GM18520 (cell line): ENCODE data around the gene NCCRP1.

Experiments used
- ATAC-seq: cut with Tn5 transposase; IDR thresholded peaks from one replicate; pipeline ENCODE4 v1.9.1; 2021; ENCODE audit not compliant: unreplicated experiment

NCCRP1 gene

DNA sequence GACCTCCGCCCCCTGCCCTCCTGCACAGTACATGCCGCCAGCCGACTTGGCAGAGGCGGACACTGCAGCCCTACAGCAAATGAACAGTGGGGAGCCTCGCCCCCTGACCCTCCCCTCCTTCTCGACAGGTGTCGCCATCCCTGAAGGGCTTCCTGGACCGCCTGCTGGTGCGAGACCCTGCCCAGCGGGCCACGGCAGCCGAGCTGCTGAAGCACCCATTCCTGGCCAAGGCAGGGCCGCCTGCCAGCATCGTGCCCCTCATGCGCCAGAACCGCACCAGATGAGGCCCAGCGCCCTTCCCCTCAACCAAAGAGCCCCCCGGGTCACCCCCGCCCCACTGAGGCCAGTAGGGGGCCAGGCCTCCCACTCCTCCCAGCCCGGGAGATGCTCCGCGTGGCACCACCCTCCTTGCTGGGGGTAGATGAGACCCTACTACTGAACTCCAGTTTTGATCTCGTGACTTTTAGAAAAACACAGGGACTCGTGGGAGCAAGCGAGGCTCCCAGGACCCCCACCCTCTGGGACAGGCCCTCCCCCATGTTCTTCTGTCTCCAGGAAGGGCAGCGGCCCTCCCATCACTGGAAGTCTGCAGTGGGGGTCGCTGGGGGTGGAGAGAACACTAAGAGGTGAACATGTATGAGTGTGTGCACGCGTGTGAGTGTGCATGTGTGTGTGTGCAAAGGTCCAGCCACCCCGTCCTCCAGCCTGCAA, 18.3 kb upstream of the NCCRP1 start:
- ATAC-seq = no peak

DNA sequence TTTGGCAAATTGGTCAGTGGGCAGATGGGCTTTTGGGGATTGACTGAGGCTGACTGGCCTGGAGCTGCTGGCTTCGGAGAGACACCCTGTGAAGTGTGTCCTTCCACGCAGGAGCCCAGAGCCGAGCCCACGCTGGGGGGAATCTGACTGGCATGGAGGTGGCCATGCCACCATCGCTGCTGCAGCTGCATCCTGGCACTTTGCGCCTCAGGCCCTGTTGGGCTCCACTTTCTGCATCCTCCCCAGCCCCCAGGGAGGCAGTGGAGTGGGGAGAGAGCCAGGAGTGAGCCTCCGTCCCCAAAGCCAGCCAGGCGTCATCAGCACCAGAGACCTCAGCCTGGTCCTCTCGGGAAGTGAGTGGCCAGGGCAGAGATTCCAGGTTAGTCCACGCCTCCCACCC, 17.0 kb upstream of the NCCRP1 start:
- no peak for ATAC-seq

DNA sequence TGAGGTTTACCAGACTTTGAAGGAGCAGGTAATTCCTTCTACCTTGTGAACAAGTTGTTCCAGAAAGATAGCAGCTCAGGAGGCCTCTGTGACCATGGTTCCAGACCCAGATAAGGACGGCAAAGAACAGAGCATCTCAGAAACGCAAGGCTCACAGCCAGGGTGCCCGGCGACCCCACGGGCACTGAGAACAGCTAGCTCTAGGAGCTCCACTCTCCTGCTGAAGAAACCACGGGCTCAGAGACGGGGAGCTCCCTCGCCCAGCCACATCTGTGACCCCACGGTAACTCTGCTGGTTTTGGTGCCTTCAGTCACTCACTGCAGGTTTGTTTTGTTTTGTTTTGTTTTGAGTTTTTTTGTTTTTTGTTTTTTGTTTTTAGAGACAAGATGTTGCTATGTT, 16.0 kb upstream of the NCCRP1 start:
- no peak for ATAC-seq

DNA sequence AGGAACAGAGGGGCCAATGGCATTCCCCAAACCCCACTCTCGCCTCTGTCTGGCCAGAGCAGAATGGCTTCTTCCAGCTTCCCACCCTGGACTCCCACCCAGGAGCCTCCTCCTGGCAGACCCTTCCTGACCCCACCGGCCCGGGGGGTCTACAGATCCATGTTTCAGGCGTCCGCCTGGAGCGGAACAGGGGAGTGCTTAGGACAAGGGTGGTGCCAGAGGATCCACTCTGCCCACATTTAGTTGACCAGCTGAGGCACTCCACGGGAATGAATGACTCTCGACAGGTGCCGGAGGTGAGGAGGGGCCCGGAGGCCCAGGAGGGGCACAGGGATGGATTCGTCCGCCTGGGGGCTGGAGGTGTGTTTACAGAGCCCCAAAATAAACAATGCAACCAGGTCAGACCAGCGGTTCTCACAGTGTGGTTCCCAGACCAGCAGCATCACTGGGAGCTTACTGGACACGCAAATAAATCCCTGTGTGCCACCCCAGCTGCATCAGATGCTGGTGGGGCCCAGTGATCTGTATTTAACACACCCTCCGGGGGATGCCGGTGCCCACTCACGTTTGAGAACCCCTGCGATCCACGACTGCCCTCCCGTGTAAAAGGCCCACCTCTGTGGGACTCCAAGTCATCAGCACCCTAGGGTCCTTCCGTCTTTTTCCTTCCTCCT, 15.1 kb upstream of the NCCRP1 start:
- ATAC-seq = no peak

DNA sequence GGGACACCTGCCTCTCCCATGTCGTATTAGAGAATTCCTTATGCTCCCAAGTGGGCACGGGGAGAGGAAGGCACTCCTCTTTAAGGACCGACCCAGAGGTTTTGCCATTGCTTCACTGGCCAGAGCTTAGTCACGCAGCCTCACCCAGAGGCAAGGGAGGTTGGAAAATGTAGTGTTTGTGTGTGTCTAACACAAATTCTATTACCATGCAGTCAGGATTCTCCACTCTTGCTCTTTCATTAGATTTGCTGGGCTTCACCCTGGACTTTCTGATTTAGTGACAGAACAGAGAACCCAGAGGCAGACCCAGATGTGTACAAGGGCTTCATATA, 14.6 kb upstream of the NCCRP1 start:
- ATAC-seq = no peak

DNA sequence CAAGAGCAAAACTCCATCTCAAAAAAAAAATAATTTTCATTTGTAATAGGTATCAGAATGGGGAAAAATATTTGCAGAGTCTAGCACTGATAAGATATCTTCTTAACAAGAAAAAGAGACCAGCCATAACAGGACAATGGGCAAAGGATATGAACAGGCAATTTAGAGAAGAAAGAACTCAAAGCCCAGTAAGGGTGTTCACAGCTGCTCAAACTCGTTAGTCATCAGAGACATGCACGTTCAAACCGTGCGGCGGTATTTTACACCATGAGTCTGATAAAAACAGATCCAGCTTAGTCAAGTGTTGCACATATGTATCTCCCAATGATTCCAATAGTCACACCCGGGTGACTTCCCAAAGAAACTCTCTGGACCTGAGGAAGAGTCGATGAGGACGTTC, 13.7 kb upstream of the NCCRP1 start:
- ATAC-seq = no peak

DNA sequence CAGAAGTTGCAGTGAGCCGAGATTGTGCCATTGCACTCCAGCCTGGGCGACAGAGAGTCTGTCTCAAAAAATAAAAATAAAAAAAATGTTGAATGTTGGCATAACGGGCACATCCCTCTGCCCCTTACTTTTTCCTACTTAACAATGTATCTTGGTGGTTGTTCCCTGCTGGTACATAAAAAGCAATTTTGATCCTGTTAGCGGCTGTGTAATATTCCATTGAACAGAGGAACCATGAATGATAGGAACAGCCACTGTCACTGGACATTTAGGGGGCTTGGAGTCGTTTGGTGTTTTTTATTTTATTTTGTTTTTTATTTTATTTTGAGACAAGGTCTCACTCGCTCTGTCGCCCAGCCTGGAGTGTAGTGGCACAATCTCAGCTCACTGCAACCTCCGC, 10.4 kb upstream of the NCCRP1 start:
- no peak for ATAC-seq

DNA sequence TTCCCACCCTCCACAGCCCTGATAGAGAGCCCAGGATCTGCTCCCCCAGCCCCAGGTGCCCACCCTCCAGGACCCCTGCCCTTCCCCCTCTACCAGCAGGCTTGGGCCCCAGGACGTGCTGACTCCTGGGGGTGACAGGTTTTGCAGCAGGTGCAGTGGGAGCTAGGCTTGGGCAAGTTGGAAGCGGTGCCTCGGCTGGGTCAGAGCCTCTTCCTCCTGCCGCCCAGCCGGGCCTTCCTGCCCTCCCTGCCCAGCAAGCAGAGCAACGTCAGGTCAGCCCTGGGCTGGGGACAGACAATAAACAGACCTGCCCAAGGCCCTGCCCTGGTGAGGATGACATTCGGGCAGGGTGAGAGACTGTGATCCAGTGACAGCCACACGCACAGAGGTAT, 9.2 kb upstream of the NCCRP1 start:
- no peak for ATAC-seq

DNA sequence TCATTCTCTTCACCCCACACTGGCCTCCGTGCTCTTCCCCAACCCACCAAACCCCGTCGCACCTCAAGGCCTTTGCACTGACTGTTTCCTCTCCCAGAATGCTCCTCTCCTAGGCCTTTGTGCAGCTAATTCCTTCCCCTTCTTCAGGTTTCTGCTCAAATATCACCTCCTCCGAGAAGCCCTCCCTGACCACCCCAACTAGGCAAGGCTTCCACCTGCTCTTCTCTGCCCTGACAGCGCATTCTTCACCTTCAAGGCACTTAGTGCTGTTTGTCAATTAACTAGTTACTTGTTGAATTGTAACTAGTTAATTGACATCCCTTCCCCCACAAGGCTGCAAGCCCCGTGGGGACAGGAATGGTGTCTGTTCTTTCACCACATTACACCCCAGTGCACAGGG, 7.8 kb upstream of the NCCRP1 start:
- ATAC-seq = no peak

DNA sequence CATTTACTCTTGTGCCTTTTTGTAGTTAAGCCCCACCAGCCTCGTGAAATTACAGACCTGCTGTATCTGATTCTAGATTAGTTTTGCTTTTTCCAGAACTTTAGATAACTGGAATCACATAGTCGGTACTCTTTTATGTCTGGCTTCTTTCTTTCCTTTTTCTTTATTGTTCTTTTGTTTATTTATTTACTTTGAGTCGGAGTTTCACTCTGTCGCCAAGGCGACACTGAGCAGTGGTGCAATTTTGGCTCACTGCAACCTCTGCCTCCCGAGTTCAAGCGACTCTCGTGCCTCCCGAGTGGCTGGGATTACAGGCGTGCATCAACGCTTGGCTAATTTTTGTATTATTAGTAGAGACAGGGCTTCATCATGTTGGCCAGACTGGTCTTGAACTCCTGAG, 6.0 kb upstream of the NCCRP1 start:
- no peak for ATAC-seq

DNA sequence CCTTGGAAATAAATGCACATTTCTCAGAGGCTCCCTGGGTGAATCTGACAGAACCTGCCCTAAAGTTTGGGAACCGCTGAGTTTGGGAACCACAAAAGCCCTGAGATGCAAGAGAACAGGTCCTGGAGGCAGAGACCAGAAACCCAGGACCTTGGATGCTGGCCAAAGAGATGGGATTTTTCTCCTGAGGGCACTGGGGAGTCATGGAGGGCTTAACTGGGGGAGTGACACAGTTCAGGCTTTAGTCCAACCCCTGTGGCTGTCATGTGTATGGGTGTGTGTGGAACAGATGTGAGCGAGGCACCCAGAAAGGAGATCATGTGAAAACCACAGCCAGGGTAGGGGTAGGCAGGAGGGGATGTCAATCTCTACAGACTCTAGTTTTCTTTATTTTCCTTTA, 3.9 kb upstream of the NCCRP1 start:
- ATAC-seq = no peak

DNA sequence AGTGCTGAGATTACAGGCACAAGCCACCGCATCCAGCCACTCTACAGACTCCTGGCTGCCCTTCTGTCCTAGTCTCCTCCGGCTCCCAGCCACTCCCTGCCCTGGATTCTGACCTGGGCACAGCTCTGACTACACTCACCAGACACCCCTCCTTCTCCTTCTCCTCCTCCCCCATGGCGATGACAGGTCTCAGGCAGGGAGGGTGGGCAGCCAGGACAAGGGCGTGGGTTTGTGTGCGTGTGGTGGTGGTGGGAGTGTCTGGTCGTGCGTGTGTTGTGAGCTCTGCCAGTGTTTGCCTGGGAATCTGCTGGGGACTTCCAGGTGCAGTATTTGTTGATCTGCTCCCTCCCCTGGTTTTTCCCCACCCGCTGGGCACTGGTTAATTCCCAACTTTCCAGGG, 3.0 kb upstream of the NCCRP1 start:
- no peak for ATAC-seq

DNA sequence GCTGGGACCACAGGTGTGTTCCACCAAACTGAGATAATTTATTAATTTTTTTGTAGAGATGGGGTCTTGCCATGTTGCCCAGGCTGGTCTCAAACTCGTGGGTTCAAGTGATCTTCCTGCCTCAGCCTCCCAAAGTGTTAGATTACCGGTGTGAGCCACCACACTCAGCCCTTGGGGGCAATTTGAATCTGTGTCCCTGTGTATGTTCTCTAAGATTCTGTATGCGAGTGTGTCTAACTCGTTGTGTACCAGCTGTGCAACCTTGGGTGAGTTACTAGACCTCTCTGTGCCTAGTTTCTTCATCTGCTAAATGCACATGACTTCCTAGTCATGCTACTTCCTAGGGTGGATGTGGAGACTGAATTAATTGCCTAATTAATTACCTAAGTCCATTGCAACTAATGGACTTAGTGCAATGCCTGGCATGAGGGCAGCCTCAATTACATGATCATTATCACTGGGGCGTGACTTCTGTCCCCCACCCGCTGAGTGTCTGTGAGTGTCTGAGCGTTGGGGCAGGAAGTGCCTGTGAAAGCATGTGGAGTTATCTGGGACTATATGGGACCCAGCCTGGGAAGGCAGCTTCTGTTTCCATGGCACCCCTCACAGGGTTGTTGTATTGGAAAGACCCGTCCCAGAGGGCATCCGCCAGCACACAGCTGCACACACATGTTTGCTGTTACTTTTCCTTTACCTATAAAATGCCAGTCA, 1.8 kb upstream of the NCCRP1 start:
- ATAC-seq = no peak

DNA sequence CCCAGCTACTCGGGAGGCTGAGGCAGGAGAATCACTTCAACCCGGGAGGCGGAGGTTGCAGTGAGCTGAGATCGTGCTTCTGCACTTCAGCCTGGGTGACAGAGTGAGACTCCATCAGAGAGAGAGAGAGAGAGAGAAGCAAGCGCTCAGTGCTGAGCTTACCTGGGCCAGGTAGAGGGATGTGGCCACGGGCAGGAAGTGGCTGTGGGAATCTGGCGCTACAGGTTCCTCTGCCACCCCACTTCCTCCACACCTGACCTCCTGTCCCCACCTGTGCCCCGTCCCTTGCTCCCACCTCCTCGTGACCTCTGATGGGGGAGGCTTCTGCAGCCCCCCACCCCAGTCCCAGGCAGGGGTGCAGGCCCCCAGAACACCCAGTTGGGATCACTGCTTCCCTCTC, 1.0 kb upstream of the NCCRP1 start:
- ATAC-seq = no peak

DNA sequence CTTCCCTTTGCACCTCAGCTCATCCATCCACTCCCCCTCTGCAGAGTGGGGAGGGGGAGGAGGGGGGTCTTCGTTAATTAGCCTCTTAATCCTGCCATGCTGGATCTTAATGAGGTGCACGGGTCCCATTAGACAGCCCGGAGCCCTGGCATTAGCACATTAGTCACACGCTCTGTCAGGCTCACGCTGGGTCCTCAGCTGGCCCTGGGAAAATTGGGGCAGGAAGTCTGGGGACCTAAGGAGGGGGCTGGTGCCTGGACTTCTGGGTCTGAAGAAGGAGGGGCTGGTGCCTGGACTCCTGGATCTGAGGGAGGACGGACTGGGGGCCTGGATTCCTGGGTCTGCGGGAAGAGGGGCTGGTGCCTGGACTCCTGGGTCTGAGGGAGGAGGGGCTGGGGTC, 444 bp upstream of the NCCRP1 start:
- no peak for ATAC-seq

DNA sequence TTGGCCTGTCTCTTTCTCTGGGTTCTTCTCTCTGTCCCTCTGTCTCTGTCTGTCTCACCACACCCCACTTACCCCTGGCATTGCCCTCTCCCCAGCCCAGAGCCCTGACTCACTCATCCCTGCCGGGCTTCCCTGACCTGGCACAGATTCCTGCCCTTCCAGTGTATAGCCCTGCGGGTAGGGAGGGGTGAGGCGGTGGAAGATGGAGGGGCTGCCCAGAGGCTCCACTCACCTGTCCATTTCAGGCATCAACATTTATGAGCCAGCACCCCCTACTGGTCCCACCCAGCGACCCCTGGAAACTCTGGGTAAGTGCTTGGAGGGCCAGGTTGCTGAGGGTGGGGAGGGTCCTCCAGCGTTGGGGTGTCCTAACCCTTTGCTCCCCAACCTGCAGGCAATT, 1.0 kb downstream of the NCCRP1 start:
- ATAC-seq = no peak

DNA sequence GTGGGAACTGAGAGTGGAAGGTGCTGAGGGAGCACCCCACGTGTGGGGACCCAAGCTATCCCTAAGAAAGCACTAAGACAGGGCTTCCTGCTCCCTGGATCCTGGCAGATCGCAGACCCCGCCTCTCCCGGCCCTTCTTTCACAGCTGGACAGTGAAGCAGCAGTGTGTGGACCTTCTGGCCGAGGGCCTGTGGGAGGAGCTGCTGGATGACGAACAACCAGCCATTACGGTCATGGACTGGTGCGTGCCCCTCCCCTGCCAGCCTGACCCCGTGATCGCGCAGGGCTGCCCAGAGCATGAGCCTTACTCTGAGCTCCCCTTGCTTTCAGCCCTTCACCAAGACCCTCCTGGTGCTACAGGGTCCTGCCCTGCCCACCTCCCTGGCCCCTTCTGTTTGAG, 2.3 kb downstream of the NCCRP1 start:
- no peak for ATAC-seq

DNA sequence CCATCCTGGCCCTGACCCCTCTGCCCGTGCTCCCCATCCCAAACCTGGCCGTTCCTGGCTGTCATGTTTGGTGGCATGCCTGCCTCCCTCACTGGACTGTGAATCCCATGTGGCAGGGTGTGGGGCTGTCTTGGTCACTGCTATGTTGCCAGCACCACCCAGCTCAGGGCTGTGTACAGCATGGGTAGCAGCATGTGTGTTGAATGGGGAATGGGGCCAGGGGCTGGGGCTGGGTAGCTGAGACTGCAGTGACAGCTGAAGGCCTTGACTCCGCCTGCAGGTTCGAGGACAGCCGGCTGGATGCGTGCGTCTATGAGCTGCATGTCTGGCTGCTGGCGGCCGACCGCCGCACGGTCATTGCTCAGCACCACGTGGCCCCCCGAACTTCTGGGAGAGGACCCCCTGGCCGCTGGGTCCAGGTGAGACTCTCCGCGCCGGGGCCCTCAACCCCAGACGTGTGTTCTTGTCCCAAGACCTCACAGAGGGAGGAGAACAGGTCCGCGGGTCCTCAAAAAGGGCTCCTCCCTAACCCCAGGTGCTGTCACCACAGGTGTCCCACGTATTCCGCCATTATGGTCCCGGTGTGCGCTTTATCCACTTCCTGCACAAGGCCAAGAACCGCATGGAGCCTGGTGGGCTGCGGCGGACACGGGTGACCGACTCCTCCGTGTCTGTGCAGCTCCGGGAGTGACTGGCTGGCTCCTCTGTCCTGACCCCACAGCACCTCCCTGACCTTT, 3.5 kb downstream of the NCCRP1 start:
- no peak for ATAC-seq

DNA sequence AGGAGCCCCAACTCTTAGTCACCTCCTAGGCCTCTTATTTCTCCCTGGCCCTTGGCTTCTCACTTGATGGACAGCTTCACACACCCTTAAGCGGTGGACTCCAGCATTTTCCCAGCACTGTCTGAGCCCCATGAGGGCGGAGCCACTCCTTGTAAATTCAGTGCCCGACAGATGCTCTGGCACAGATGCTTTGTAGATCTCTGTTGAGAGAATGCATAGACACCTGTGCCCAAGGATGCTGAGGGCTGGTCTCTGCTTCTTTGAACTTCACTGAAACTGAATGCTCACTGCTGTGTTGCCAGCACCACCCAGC, 4.0 kb downstream of the NCCRP1 start:
- no peak for ATAC-seq

DNA sequence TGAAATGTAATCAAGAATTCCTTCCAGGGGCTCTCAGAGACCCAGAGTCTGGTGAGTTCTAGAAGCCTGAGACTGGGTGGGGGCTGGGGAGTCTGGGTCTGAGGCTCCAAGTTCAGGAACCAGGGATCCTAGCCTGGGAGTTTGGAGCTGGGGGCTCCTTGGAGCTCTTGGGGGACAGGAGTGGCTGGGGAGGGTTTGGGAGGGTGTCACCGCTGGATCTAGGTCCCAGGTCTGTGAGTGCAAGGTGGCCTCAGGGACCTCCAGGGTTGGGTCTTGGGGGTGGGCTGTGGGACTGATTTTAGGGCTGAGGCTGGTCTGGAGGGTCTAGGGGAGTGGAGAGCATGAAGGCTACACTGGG, 6.2 kb downstream of the NCCRP1 start:
- ATAC-seq = no peak

DNA sequence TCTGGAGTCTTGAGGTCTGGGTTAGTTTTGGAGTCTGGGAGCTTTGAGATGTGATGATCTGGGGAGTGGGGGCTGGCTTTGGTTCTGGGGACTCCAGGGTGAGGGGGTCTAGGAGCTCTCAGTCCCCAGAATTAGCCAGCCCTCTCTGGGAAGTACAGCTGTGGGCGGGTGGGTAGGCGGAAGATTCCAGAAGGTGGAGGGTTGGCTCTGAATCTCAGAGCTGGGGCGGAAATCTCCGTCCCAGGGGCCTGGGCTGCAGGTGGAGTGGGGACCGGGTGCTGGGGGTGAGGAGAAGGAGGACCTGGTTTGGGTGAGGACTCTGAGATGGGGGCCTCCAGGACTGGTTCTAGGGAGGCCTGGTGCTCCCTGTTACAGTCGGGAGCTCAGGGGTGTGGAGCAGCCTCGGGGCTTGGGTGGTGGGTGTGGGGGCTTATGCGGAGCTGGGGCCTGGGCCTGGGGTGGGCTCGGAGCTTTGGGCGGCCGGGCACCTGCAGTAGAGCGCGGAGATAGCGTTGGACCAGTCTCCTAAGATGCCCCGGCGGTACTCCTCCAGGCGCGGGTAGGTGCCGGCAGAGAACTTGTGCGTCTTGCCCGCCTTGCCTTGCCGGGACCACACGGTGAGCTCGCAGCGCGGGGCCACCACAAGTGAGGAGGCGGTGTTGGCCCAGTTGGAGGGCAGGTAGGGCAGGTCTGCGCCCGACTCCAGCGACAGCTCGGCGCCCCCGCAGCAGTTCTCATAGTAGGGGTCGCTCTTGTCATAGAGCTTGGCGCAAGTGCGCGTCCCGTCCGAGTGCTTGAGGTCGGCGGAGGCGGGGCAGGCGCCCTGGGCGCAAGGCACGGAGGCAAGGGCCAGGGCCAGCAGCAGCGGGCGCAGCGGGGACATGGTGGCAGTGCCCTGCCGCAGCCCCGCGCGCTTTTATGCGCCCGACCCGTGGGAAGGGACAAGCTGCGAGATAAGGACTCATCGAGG, 6.9 kb downstream of the NCCRP1 start, which contains the start of gene SYCN:
SYCN (minus strand) TSS at position 892 of the 970 bp plus-strand sequence; CDS start at position 883, 9 bp downstream.
- no peak for ATAC-seq
